ENCODE results near the gene HIVEP3. TPM values are rescaled to one million over a fixed set of nuclear protein-coding genes. Genes with fewer than 3 reads are reported as not detected.

The HIVEP3 gene
- total RNA-seq, 1 donor from 2014 or later: 5.7 TPM

DNA sequence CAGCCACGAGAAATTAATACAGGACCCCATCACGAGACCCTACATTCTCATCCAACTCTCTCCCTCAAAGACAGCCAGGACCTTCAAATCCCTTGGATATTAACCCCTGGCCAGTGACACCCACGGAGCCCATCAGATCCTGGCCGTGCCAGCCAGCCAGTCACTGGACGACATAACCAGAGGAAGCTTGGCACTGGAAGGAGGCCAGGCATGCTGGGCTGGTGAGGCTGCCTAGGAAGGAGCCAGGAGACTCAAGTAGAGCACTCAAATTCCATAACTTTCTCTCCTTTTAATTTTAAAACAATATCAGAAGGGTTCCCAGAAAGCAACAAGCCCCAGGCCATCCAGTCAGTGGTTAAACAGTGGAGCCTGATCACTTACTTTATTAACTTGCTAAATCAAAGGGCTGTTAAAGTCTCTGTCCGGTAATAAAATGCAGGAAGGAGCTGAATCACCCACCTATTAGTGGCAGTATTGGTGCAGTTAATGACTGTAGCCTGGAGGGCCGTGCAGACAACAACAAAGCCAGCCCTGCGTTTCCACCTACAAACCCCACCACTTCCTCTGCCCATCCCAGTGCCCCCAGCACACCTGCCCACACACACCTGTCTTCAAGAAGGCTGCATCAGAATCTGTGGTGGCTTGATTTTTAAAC is 78.0 kb downstream of the HIVEP3 start:
- no peaks in the 10 kb centered on the region for H3K9me3 ChIP-seq (replicated peaks)
- intact Hi-C loops (cut with micrococcal nuclease): no loop called here
- no peaks in the 10 kb centered on the region for H3K27me3 ChIP-seq (ENCODE audit: low read depth)
- H3K36me3 ChIP-seq: no peaks in the 10 kb centered on the region
- TF ChIP-seq CTCF (IDR thresholded peaks at IDR 0.05; ENCODE audit: borderline replicate concordance): no peak
- H3K4me1 ChIP-seq: peaks cover 48% of the 10 kb centered on the region
- H3K4me3 ChIP-seq: no peak overlapping the region
- no peak overlapping the region for H3K27ac ChIP-seq (replicated peaks)
- DNase-seq: peak; percentile 34

DNA sequence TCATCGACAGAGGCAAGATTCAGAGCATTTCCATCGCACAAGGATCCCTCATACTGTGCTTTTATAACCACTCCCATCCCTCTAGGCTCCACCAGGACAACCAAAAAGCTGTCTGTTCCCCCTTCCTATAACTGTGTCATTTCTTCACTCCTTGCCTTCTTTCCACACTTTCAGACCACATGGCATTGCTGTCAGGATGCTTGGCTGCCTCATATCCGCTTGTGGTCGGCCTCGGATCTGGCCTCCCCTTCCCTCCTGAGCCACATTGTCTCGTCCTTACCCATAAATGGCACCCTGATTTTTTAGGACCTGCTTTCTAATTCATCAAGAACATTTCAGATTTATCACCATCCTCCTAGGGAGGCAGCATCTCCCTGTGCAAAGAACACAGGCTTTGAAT is 80.5 kb downstream of the HIVEP3 start:
- no peaks in the 10 kb centered on the region for H3K36me3 ChIP-seq
- TF ChIP-seq CTCF (IDR thresholded peaks at IDR 0.05; ENCODE audit: borderline replicate concordance): no peak
- H3K4me3 ChIP-seq: no peak overlapping the region
- DNase-seq: no peak
- no peaks in the 10 kb centered on the region for H3K9me3 ChIP-seq (replicated peaks)
- no peaks in the 10 kb centered on the region for H3K27me3 ChIP-seq (ENCODE audit: low read depth)
- H3K4me1 ChIP-seq: peaks cover 32% of the 10 kb centered on the region
- H3K27ac ChIP-seq (replicated peaks): no peak overlapping the region
- intact Hi-C loops (cut with micrococcal nuclease): no loop called here

DNA sequence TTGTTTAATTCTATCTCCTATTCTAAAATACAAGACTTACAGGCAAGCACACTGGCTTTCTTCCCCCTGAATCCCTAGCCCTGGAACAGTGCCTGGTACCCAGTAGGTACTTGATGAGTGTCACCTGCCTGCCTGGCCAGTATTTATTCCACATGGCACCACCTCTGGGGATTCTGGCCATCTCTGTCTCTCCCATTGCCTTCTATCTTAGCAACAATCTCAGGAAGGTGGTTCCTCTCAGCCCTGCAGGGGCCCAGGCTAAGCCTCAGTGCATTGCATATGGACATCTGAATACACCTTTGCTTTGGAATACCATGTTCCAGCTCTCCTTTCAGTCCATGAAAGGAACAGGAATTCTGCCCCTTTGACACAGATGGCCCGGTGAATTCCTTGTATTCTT is 81.0 kb downstream of the HIVEP3 start:
- H3K27ac ChIP-seq (replicated peaks): no peak overlapping the region
- intact Hi-C loops (cut with micrococcal nuclease): no loop called here
- no peaks in the 10 kb centered on the region for H3K9me3 ChIP-seq (replicated peaks)
- H3K4me1 ChIP-seq: peaks cover 26% of the 10 kb centered on the region
- DNase-seq: no peak
- H3K4me3 ChIP-seq: no peak overlapping the region
- TF ChIP-seq CTCF (IDR thresholded peaks at IDR 0.05; ENCODE audit: borderline replicate concordance): no peak
- no peaks in the 10 kb centered on the region for H3K27me3 ChIP-seq (ENCODE audit: low read depth)
- no peaks in the 10 kb centered on the region for H3K36me3 ChIP-seq

- no peak for DNase-seq
- no peaks in the 10 kb centered on the region for H3K9me3 ChIP-seq (replicated peaks)
- no peak overlapping the region for H3K4me3 ChIP-seq
- peaks cover 4% of the 10 kb centered on the region for H3K4me1 ChIP-seq
- H3K27ac ChIP-seq (replicated peaks): no peak overlapping the region
- no peak for TF ChIP-seq CTCF (IDR thresholded peaks at IDR 0.05; ENCODE audit: borderline replicate concordance)
- intact Hi-C loops (cut with micrococcal nuclease): no loop called here
- H3K27me3 ChIP-seq (ENCODE audit: low read depth): no peaks in the 10 kb centered on the region
- no peaks in the 10 kb centered on the region for H3K36me3 ChIP-seq
Observed at GRCh38 chr1:41835485-41835884, 83.2 kb downstream of the HIVEP3 start.

DNA sequence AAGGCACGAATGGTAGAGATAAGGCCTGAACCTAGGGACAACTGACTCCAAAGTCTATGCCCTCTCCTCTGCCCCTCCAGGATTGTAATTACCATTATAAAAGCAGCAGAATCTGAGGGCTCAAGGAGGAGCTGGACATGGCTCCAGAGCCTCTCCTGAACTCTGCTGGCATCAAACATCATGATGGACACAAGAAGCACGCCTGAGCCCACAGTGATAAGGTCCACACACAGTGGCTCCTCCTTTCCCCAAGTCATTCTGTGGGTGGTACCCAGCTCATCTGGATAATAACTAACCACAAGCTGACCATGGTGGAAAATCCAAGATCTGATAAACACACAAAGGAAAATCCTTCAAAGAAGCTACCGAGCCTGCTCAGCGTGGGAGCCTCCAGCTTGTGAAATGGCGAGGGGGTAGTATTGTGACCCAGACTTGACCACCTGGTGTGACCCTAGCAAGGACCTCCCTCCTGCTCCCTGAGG is 85.2 kb downstream of the HIVEP3 start:
- TF ChIP-seq CTCF (IDR thresholded peaks at IDR 0.05; ENCODE audit: borderline replicate concordance): no peak
- intact Hi-C loops (cut with micrococcal nuclease): no loop called here
- no peaks in the 10 kb centered on the region for H3K27me3 ChIP-seq (ENCODE audit: low read depth)
- no peak for DNase-seq
- H3K9me3 ChIP-seq (replicated peaks): no peaks in the 10 kb centered on the region
- H3K4me3 ChIP-seq: no peak overlapping the region
- H3K36me3 ChIP-seq: no peaks in the 10 kb centered on the region
- no peak overlapping the region for H3K27ac ChIP-seq (replicated peaks)
- peaks cover 5% of the 10 kb centered on the region for H3K4me1 ChIP-seq

Data from left ventricle myocardium inferior (tissue), 1 donor.